Stimulated activated CD8-positive, alpha-beta memory T cell treated with anti-CD3 and anti-CD28 coated beads, Interleukin-7, amount 100 ng/mL, for 48 hours (primary cell): ENCODE measurements around the gene RRP36.

Source experiments
- DNase-seq, 2 donors: peaks; one replicate each; pipeline ENCODE4 v3.0.0-alpha.2; 2020; ENCODE audit warnings: low read depth in 1 of 2; ENCODE audit errors: extremely low read depth in 1 of 2

The RRP36 gene

GRCh38 chr6:43006251-43006650 lies 15.2 kb upstream of the RRP36 start:
- no peak for DNase-seq

DNA sequence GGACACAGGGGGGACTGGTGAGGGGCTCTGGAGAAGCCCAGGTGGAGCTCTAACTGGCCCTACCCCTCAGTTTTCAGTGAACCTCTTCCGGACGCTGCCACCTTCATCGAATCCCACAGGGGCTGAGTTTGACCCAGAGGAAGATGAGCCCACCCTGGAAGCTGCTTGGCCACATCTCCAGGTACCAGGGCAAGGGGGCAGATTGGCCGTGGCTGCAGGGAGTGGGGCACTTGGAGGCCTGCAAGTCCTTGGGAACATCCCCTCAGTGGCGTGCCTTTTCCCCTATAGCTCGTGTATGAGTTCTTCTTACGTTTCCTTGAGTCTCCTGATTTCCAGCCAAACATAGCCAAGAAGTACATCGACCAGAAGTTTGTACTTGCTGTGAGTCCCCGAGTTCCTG lies 14.3 kb upstream of the RRP36 start:
- DNase-seq: no peak

- no peak for DNase-seq
Measured at GRCh38 chr6:43009124-43009523, 12.3 kb upstream of the RRP36 start.

- no peak for DNase-seq
Measured at GRCh38 chr6:43011207-43011606, 10.2 kb upstream of the RRP36 start.

DNA sequence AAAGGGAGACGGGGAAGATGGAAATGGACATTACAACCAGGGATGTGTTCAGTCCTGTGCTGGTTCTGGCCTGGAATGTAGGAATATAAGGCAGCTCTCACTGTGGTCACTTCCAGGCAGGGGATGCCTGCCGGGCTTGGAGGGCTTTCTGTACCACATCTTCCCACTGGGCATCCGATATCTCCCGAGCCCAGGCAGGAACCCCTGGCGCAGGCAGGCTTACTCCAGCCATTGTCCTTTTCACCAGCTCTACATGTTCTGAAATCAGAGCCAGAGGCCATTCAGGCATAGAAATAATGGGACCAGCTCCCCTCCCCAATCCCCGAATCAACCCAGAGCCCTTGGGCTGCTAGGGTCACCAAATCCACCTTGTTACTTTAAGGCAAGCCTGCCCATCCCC lies 9.1 kb upstream of the RRP36 start:
- no peak for DNase-seq

GRCh38 chr6:43013097-43013842 lies 8.2 kb upstream of the RRP36 start:
- no peak for DNase-seq

DNA sequence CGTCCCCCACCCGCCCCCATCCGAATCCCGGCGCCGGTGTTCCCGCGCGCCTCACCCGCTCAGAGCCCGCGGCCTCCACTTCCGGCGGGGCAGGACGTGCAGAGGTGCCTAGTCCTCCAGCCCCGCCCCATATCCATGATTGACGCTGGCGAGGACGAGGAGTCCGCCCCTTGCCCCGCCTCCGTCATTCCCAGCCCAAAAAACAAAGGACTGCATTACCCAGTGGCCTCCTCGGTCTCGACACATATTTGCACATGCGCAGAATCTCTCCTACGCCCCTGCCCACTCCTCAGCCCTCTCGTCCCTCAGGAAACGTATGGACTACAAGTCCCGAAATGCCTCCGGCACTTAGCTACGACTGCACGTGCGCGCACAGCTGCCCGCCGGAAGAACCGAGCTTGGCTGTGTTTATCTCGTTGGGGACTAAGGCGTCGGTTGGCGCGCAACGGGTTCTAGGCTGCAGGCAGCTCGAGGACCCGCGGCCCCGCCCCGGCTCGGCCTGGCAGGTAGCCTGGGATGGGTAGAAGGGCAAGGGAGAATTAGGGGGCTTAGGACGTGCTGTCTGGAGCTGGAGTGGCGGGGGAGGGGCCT lies 7.5 kb upstream of the RRP36 start, which contains the start of the genes KLHDC3 and MEA1:
Gene KLHDC3 (plus strand): TSS at position 407 of the 591 bp plus-strand sequence. CDS start 2,944 bp downstream, outside the sequence.
Gene MEA1 (minus strand): TSS at position 104 of the 591 bp plus-strand sequence. CDS start 133 bp downstream, outside the sequence.
- DNase-seq: peak; percentile 98 to 99

DNA sequence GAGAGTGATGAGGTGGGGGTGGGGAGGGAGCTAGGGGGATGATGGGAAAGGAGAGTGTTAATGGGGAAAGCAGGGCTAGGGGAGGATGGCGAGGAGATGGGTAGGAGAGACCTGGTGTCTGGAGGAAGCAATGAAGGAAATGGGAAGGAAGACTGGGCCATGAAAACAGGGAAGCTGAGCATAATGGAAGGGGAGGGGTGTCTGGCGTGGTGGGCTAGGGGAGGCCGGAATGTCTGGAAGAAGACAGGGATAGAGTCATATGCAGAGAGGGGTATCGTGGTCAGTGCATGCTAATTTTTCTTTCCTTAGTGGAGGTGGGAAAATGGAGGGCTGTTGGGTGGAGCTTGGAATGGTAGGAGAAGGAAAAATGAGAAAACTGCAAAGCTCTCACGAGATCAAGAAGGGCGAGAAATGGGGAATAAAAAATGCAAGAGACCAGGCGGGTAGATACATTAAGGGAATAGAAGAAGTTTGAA lies 7.0 kb upstream of the RRP36 start:
- no peak for DNase-seq

GRCh38 chr6:43016176-43016942 lies 5.1 kb upstream of the RRP36 start:
- DNase-seq: no peak

DNA sequence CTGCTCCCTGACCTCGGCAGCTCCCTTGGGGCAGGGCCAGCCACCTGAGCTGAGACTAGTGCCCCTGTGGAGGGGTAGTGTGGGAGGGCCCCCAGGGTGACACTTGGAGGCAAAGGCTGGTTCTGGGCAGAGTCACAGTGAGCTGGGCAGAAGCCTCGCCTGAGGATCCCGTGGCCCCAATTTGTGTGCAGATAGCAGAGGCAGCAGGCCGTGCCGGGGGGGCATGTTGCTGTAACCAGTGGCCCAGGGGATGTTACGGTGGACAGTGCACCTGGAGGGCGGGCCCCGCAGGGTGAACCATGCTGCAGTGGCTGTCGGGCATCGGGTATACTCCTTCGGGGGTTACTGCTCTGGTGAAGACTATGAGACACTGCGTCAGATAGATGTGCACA lies 4.5 kb upstream of the RRP36 start:
- DNase-seq: no peak

DNA sequence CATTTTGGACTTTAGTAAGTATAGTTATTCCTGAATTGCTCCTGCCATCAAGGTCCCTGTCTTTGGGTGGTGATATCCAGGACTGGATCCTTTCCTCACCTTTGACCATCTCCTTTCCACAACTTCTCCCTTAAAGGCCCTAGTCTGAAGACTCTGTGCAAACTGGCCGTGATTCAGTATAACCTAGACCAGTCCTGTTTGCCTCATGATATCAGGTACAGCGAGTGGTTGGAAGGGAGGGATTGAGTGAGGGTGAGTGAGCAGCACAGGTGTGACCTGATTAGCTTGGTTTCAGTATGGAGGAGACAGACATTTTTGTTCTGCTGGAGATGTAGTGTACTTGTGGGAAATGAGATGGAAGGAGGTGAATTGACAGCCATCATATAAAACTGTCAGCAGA lies 2.3 kb upstream of the RRP36 start:
- DNase-seq: no peak

- DNase-seq: no peak
Measured at GRCh38 chr6:43020052-43020705, 1.2 kb upstream of the RRP36 start.

DNA sequence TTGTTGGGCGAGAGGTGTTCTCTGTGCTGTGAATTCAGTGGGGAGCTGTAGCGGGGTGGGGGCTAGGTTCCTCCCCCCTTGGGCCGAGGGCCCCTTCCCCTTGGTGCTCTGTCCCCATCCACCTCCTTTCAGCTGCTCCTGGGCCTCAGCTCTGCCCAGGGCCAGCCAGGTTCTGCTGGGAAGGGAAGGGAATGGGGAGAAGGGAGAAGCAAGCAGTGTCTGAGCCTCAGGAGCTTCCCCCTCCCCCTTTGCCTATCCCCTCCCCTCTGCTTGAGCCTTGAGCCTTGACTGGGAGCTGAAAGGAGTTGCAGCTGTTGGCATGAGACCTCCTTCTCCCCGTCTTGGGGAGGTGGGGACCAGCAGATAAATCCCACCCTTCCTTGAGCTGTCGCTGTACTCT lies 576 bp upstream of the RRP36 start:
- DNase-seq: no peak

- DNase-seq: peak in 1 of 2 donors; percentile 5
Measured at GRCh38 chr6:43024436-43024835, 3.0 kb downstream of the RRP36 start.

- no peak for DNase-seq
Measured at GRCh38 chr6:43026365-43026764, 4.9 kb downstream of the RRP36 start.

GRCh38 chr6:43029120-43029519 lies 7.7 kb downstream of the RRP36 start:
- DNase-seq: no peak

DNA sequence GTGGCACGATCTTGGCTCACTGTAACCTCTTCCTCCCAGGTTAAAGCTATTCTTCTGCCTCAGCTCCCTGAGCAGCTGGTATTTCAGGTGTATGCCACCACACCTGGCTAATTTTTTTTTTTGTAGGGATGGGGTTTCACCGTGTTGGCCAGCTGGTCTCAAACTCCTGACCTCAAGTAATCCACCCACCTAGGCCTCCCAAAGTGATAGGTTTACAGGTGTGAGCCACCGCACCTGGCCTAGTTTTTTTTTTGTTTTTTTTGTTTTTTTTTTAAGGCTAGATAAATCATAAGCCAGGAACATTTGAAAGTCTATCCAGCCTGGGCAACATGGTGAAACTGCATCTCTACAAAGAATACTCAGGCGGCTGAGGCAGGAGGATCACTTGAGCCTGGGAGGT lies 10.9 kb downstream of the RRP36 start:
- no peak for DNase-seq

GRCh38 chr6:43033496-43034189 lies 12.2 kb downstream of the RRP36 start:
- DNase-seq: no peak

DNA sequence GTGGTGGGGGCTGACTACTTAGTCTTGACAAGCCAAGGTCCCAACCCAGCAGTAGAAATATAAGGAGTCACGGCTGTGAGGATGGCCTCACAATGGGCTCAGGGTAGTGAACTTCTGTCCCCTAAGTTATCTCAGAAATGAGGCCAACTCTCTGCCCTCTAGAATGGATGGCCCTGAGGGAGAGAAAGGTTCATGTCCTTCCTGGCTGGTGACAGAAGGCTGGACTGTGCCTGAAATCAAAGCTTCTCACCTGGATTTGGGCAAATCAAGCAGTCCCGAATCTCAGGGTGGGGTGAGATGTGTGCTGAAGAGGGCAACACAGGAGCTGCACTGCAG lies 12.7 kb downstream of the RRP36 start:
- no peak for DNase-seq

DNA sequence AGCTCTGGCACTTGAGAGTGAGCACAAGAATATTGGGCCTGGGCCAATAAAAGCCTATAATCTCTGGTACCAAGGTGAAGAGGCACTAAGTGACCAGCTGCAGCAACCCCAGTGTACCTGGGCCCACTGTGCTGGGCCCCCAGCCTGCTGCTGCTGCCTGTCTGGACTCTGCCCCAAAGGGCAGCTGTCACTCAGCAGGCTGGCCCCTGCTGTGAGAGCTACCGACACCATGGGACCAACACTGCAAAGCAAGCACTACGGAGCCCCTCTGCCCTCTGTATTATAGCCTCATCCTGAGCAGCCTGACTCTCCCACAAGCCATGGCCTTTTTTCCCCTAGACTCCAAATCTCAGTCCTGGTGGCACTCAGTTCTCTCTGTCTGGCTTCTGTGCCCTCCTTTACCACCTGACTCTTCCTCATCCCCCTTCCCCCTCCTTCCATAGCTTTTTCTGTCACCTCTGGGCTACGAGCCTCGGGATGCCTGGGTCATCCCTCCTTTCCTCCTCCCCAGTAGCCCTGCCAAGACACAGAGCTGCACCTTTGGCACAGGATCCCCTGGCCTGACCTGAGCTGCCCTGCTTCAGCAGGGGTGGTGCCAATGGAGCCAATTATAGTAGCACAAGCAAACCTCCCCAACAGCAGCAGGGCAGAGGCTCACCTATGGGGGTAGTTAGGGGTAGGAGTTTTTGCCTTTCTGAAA lies 14.2 kb downstream of the RRP36 start:
- DNase-seq: no peak
